Stimulated activated CD8-positive, alpha-beta memory T cell treated with anti-CD3 and anti-CD28 coated beads, Interleukin-12 subunit alpha, Interleukin-12 subunit beta, amount 100 ng/mL, for 1 hour (primary cell): ENCODE results near the gene FNDC3B.
A peak's percentile ranks its signal among the peaks of the same experiment; 100 is the strongest.
"Not testable (repeated sequence)": the region's sequence is repeated elsewhere in the genome, so short reads cannot be mapped to it uniquely, and the experiment has no call there.

Experiments used
- DNase-seq: peaks from one replicate; pipeline ENCODE4 v3.0.0-alpha.2; 2020; ENCODE audit warnings: low read depth

FNDC3B gene

GRCh38 chr3:172039436-172040077, at the start of gene FNDC3B:
TSS of gene FNDC3B (plus strand) at chr3:172039578. CDS start at chr3:172112480, 72,902 bp downstream.
- DNase-seq = peak; percentile 83

- DNase-seq = not testable (repeated sequence)
Measured at GRCh38 chr3:171990239-171990638, 49.1 kb upstream of the FNDC3B start.

GRCh38 chr3:171991166-171991565, 48.2 kb upstream of the FNDC3B start:
- DNase-seq = no peak

DNA sequence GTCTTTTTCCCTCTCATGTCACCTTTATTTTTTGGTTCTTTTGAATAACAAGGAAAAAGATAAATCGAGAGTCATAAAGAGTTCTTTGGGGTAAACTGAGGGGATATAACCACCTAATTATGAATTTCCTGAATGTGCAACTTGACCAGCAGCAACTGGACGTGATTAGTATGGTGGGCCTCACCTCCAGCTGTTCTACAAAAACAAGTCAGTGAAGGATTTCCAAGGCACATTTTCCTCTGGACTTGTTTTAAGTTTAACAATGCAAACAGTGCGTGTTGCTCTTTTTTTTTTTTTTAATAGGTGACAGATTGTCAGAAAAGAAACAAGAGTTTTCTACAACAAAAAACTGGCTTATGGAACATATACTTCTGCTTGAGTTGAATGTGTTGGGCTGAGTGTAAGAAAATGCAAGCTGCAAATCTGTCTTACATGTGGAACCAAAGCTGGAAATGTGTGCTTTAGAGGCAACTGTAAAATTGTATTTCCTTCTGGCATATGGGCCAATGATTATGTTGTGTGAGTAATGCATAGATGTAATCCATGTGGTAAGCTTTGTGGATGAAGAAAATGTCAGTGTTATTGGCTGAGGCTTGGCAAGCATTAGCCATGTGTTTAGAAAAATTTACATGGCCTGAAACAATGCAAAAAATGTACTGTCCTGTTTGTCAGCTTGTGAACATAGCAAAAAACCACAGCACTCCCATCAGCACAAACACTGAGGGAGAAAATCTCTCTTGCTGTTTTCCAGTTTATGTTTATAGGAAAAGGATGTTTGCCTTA, 44.5 kb upstream of the FNDC3B start:
- no peak for DNase-seq

- DNase-seq = no peak
Measured at GRCh38 chr3:171995486-171995885, 43.9 kb upstream of the FNDC3B start.

DNA sequence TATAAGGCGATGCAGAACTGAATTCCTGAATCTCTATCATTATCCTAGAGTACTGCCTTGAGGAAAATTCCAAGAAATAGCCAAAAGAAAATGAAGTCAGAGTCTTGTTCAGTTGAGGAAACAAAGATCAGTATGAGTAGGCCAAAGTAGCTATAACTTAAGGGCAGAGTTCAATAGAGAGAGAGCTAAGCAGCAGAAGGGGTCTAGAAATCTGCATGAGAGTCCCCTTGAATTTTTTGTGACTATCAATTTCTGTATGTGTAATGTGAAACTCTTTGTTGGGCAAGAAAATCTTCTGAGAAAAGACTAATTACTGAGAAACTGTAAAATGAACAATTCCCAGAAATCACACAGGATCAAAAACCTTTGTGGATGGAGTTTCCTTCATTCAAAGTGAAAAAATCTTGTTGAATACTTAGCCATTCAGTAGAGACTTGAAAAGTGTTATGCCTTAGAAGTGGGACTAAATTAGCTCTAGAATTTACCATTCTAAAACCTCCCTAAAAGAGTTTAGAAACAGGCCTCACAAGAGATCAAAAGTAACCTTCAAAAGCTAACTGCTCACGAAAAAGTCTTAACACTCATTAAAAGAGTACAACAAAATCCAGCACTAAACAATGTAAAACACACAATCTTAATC, 43.1 kb upstream of the FNDC3B start:
- no peak for DNase-seq

GRCh38 chr3:171998731-171999130, 40.6 kb upstream of the FNDC3B start:
- DNase-seq = not testable (repeated sequence)

GRCh38 chr3:172001616-172002015, 37.8 kb upstream of the FNDC3B start:
- DNase-seq = not testable (repeated sequence)

- DNase-seq = no peak
Measured at GRCh38 chr3:172002512-172003078, 36.8 kb upstream of the FNDC3B start.

DNA sequence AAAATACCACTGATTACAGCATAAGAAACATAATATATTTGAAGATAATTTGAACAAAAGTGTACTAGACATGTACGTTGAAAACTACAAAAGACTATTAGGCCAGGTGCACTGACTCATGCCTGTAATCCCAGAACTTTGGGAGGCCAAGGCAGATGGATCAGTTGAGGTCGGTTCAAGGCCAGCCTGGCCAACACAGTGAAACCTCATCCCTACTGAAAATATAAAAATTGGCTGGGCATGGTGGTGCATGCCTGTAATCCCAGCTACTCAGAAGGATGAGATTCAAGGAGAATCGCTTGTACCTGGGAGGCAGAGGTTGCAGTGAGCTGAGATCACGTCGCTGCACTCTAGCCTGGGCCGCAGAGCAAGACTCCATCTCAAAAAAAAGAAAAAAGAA, 36.2 kb upstream of the FNDC3B start:
- DNase-seq = no peak

DNA sequence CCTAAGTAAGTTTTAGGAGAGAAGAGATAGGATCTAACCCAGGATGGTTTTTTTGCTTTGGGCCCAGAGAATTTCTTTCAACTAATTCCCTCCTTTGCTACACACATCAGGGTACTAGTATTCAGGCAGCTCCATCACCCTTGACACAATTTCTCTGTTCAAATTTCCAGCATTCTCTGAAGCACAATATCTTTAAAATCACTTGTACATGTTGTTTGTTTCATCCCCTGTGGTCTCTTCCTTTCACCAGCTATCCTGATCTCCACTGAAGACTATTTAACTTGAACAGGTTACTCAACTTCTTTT, 32.4 kb upstream of the FNDC3B start:
- no peak for DNase-seq

- no peak for DNase-seq
Measured at GRCh38 chr3:172009803-172010202, 29.6 kb upstream of the FNDC3B start.

GRCh38 chr3:172012775-172013174, 26.6 kb upstream of the FNDC3B start:
- DNase-seq = no peak

GRCh38 chr3:172014145-172014544, 25.2 kb upstream of the FNDC3B start:
- DNase-seq = no peak

DNA sequence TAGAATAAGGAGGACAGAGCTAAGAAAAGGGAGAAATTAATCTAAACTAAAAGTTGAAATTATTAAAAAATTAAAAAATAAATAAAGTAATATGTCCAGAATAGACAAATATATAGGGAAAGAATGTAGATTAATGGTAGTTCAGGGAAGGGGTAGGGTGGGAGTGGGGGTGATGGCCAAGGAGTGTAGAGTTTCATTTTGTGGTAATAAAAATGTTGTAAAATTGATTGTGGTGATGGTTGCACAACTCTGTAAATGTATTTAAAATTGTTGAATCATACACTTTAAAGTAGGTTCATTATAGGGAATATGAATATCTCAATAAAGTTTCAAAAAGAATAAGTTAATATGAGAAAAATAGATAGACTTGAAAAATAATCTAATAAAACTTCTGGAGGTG, 21.0 kb upstream of the FNDC3B start:
- no peak for DNase-seq

- no peak for DNase-seq
Measured at GRCh38 chr3:172020763-172021162, 18.6 kb upstream of the FNDC3B start.

DNA sequence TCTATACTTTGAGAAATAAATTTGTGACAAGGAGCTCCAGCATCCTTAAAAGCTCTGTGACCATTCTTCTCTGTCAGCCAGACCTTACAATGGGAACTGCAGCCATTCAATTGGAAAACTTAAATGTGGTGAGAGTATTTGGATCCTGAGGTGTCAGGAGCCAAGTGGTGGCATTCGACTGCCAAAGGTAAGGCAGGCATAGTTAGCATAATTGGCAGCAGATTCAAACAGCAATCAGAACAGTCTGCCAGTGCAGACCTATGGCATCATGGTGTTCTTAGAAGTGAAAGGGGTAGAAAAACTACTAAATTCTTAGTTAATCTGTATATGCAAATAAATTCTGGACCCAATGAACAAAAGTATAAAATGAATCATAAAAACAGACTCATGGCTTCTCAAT, 18.2 kb upstream of the FNDC3B start:
- DNase-seq = no peak

DNA sequence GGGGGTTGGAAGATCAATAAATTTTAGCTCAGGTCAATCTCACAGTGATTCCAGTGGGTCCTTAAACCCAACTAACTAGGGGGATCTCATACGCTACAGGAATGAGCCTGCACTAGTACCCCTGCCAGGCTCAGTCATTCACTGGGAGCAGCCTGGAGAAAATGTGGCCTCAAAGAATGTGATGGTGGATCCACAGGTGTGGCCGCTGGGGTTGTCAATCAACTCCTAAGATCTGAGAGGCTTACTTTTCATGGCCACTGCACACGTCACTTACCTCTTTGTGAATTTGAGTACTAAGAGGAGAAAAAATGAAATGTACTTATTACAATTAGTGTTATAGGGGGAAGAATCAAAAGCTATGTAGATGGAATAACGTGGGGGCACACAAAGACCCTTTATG, 17.5 kb upstream of the FNDC3B start:
- DNase-seq = no peak

GRCh38 chr3:172023915-172024314, 15.5 kb upstream of the FNDC3B start:
- DNase-seq = no peak

GRCh38 chr3:172024679-172025078, 14.7 kb upstream of the FNDC3B start:
- DNase-seq = no peak

DNA sequence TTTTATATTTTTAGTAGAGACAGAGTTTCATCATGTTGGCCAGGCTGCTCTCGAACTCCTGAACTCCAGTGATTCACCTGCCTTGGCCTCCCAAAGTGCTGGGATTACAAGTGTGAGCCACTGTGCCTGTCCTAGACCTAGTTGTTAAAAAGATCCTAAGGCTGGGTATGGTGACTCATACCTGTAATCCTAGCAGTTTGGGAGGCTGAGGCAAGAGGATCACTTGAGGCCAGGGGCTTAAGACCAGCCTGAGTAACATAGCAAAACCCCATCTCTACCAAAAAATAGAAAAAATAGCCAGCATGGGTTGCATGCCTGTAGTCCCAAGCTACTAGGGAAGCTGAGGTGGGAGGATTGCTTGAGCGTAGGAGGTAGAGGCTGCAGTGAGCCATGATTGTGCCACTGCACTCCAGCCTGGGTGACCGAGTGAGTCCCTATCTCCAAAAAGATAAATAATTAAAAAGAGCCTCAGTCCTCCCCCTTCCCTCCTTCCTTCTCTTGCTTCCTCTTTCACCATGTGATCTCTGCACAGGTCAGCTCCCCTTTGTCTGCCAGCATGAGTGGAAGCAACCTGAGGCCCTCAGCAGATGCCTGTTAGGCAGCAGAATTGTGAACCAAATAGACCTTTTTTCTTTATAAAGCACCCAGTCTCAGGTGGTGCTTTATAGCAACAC, 9.8 kb upstream of the FNDC3B start:
- no peak for DNase-seq

GRCh38 chr3:172030181-172030580, 9.2 kb upstream of the FNDC3B start:
- DNase-seq = no peak
